GM19468 (cell line): ENCODE data around the gene VIL1.

ENCODE experiments used
- ATAC-seq: cut with Tn5 transposase; IDR thresholded peaks from one replicate; pipeline ENCODE4 v1.9.1; 2021; ENCODE audit warnings: mild to moderate bottlenecking, moderate library complexity, moderate number of reproducible peaks; ENCODE audit not compliant: unreplicated experiment; ENCODE audit errors: extremely low read depth

The VIL1 gene

DNA sequence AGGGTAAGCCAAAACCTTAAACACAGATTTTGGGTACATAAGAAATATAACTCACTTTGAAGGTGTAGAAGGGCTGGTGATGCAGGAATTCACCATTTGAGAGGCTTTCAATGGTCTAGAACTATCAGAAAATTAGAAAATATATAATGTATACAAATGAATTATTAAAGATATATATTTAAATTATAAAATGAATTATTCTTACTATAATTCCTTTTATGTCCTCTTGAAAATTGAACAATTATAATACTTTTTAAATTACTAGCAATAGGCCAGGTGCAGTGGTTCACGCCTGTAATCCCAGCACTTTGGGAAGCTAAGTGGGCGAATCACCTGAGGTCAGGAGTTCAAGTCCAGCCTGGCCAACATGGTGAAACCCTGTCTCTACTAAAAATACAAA, 60.7 kb downstream of the VIL1 start:
- no peak for ATAC-seq

DNA sequence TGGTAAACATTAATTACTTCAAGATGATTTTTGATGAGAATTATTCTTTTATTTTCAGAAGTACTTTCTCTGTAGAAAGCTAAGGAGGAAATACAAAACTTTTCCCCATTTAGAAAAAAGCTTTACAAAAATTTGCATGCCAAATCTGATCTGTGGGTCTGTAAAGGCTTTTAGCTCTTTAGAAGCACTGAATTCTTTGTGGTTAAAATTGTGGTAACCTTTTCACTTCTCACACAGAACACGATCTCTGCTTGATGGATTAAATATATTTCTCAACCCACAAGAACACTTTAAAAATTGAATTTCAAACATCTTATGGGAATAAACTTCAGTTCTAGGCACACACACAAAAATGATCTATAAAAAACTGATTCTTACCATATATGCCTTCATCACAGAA, 63.7 kb downstream of the VIL1 start:
- ATAC-seq = no peak

DNA sequence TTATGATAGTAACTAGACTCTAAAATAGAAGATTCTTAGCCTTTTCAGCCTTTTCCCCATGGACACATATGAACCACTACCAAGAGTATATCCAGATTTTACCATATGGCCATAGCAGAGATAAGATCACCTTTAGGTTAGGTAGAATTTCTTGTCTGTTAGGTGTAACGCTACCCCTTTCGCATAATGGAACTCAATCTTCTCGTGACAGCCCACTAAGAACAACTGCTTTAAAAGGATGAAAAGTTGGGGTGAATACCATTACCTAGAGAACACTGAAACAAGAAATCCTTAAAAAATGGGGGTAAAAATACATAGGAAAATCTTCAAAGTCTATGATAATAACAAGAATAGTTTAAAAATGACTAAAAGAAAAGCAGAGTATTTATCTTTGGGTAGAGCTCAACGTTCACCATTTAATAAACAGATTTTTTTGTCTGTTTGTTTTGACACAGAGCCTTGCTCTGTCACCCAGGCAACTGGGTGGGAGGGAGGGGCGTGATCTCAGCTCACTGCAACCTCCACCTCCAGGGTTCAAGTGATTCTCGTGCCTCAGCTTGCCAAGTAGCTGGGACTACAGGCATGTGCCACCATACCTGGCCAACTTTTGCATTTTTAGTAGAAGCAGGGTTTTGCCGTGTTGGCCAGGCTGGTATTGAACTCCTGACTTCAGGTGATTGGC, 67.2 kb downstream of the VIL1 start:
- no peak for ATAC-seq

DNA sequence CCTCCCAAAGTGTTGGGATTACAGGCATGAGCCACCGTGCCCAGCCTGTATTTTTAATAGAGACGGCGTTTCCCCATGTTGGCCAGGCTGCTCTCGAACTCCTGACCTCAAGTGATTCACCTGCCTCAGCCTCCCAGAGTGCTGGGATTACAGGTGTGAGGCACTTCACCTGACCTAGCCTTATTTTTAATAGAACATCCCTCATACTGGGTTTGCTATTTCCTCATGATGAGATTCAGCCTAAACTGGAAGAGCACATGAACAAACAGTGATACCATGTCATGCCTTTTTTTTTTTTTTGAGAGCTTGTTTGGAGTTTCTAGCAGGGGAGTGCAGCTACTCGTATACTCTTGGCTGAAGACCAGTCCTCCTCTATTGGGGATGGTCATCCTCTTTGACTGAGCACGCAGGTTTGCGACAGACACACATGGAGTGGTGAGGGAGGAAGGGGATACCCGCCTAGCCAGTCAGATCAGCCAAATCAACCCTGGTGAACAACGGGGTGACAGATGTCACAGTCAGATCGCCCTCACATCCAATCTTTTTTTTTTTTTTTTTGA, 81.7 kb downstream of the VIL1 start:
- ATAC-seq = no peak

DNA sequence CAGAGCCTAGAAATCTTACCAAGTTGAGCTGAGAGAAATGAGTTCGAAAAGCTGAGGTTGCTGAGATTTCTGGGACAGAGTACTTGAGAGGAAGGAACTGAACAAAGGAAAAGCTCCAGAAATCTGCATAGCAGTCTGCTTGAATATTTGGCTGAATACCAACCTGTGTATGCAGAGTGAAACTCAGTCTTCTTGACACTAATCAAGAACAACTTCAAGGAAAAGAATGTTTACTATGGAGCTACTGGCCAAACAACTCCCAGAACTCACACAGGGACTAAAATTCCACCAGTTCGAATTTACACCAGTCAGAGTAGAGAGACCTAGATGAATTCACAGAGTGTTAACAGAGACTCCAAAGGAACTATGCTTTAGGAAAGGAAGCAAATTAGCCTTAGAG, 82.7 kb downstream of the VIL1 start:
- ATAC-seq = no peak
